Measurements from ENCODE around the gene OR10H4. TPM values are rescaled to one million over a fixed set of nuclear protein-coding genes. Genes with fewer than 3 reads are reported as not detected.

OR10H4 gene
- total RNA-seq, 6 experiments from 2014 or later, result not detected

- no peaks in the 10 kb centered on the region for H3K4me1 ChIP-seq
- intact Hi-C loops (cut with DNase I), result no loop called here
- no peak for ATAC-seq
Measured at GRCh38 chr19:15991602-15992001, 42.8 kb downstream of the OR10H4 start.

GRCh38 chr19:15992014-15992413, 43.2 kb downstream of the OR10H4 start:
- Histone ChIP-seq H3K4me3 (no peak overlapping the region), H3K27ac (no peak overlapping the region), H3K27me3 (no peaks in the 10 kb centered on the region), H3K4me1 (no peaks in the 10 kb centered on the region), H3K9me3 (no peaks in the 10 kb centered on the region), H3K36me3 (no peaks in the 10 kb centered on the region)
- DNase-seq, result no peak
- 62% methylated on average over 5 of the region's 5 CpGs for WGBS (ENCODE audit: insufficient coverage, low coverage, low lambda C conversion rate, missing lambda C conversion rate)
- intact Hi-C loops (cut with DNase I), result no loop called here
- no peak for ATAC-seq
- no peak for TF ChIP-seq POLR2A (IDR thresholded peaks at IDR 0.05)
- TF ChIP-seq CTCF (IDR thresholded peaks at IDR 0.05), result no peak

More at GRCh38 chr19:15991602-15992001, 42.8 kb downstream of the OR10H4 start:
- H3K36me3 ChIP-seq, result no peaks in the 10 kb centered on the region
- H3K27ac ChIP-seq, result no peak overlapping the region
- no peak for DNase-seq
- H3K4me3 ChIP-seq, result no peak overlapping the region
- no peaks in the 10 kb centered on the region for H3K27me3 ChIP-seq
- no peaks in the 10 kb centered on the region for H3K9me3 ChIP-seq
- TF ChIP-seq POLR2A (IDR thresholded peaks at IDR 0.05) (no peak), CTCF (IDR thresholded peaks at IDR 0.05) (no peak)

GRCh38 chr19:15995536-15995935, 46.7 kb downstream of the OR10H4 start:
- H3K4me3 ChIP-seq, result no peak overlapping the region
- H3K27ac ChIP-seq, result no peak overlapping the region
- H3K9me3 ChIP-seq, result no peaks in the 10 kb centered on the region
- no peaks in the 10 kb centered on the region for H3K36me3 ChIP-seq
- no peak for TF ChIP-seq CTCF (IDR thresholded peaks at IDR 0.05)
- no peak for DNase-seq
- intact Hi-C loops (cut with DNase I), result no loop called here
- H3K27me3 ChIP-seq, result no peaks in the 10 kb centered on the region
- 59% methylated on average over 4 of the region's 6 CpGs for WGBS (ENCODE audit: insufficient coverage, low coverage, low lambda C conversion rate, missing lambda C conversion rate)
- no peak for ATAC-seq
- H3K4me1 ChIP-seq, result peaks cover 0 to 7% (median 0%) of the 10 kb centered on the region in 4 donors

- intact Hi-C loops (cut with DNase I), result no loop called here
- TF ChIP-seq CTCF (IDR thresholded peaks at IDR 0.05) (no peak), POLR2A (IDR thresholded peaks at IDR 0.05) (no peak)
- Histone ChIP-seq H3K36me3 (no peaks in the 10 kb centered on the region), H3K9me3 (no peaks in the 10 kb centered on the region), H3K4me1 (peaks cover 0 to 11% (median 0%) of the 10 kb centered on the region in 4 donors), H3K27ac (no peak overlapping the region), H3K4me3 (no peak overlapping the region), H3K27me3 (no peaks in the 10 kb centered on the region)
- ATAC-seq (no peak), DNase-seq (no peak)
- WGBS (ENCODE audit: insufficient coverage, low coverage, low lambda C conversion rate, missing lambda C conversion rate), result 83% methylated on average over 2 of the region's 4 CpGs
Measured at GRCh38 chr19:15998166-15998565, 49.4 kb downstream of the OR10H4 start.

Other genes starting within 250 kb of the OR10H4 start
- not detected for gene OR10H2, start 221.0 kb upstream of the OR10H4 start, total RNA-seq
- gene OR10H3, start 211.0 kb upstream of the OR10H4 start, total RNA-seq, result not detected
- not detected for gene OR10H5, start 161.3 kb upstream of the OR10H4 start, total RNA-seq
- not detected for gene OR10H1, start 133.3 kb upstream of the OR10H4 start, total RNA-seq
- gene CYP4F2, start 50.9 kb upstream of the OR10H4 start, total RNA-seq, result 100 to 1,000 TPM; 151 to 228 (median 173) TPM
- 10 to 100 TPM; 55.3 to 95.8 (median 84.5) TPM for gene CYP4F11, start 14.5 kb upstream of the OR10H4 start, total RNA-seq
- 10 to 100 TPM; 13.7 to 90.2 (median 45.6) TPM for gene TPM4, start 127.5 kb downstream of the OR10H4 start, total RNA-seq
- 10 to 100 TPM; 59.5 to 88.4 (median 72.5) TPM for gene RAB8A, start 162.9 kb downstream of the OR10H4 start, total RNA-seq
- gene HSH2D, start 194.7 kb downstream of the OR10H4 start, total RNA-seq, result 1 to 10 TPM in 1 of 6 experiments, under 1 TPM in 5; 0.26 to 1.7 (median 0.48) TPM
- not detected for gene CIB3, start 224.5 kb downstream of the OR10H4 start, total RNA-seq
- 10 to 100 TPM; 32.1 to 65.8 (median 37.5) TPM for gene FAM32A, start 236.4 kb downstream of the OR10H4 start, total RNA-seq
- 100 to 1,000 TPM in 1 of 6 experiments, 10 to 100 TPM in 5; 44.5 to 102 (median 62.5) TPM for gene AP1M1, start 248.9 kb downstream of the OR10H4 start, total RNA-seq

All from right lobe of liver (tissue), 6 donors.